Esophagus squamous epithelium (tissue), 5 donors: ENCODE results near the gene ARHGAP4. TPM values are rescaled to one million over a fixed set of nuclear protein-coding genes. Genes with fewer than 3 reads are reported as not detected.

Experiments used
- DNase-seq: peaks from one replicate; lab custom pipeline; 2025; lab: John Stamatoyannopoulos, UW
- H3K27ac ChIP-seq, 4 donors: fragments of 200-600 bp; sonication (generic); one replicate each; pipeline ENCODE4 v1.5.1; 2016 to 2019; ENCODE audit warnings: mild to moderate bottlenecking in 1 of 4
- H3K27me3 ChIP-seq, 4 donors: fragments of 200-600 bp; sonication (generic); 1 replicate in 3 of 4; 2 replicates in 1 of 4; pipeline versions ENCODE4 v1.5.1 to v1.6.0; 2017 to 2021; ENCODE audit warnings: antibody characterized with exemption in 1 of 4
- H3K36me3 ChIP-seq, 3 donors: fragments of 200-600 bp; sonication (generic); one replicate each; pipeline ENCODE4 v1.5.1; 2016 to 2019
- H3K4me1 ChIP-seq, 3 donors: fragments of 200-600 bp; sonication (generic); one replicate each; pipeline ENCODE4 v1.5.1; 2017 to 2019
- H3K4me3 ChIP-seq, 4 donors: fragments of 200-600 bp; sonication (generic); 1 replicate in 3 of 4; 2 replicates in 1 of 4; pipeline ENCODE4 v1.5.1; 2016 to 2019; ENCODE audit warnings: mild to moderate bottlenecking in 2 of 4, moderate library complexity in 1 of 4
- H3K9me3 ChIP-seq, 3 donors: fragments of 200-600 bp; sonication (generic); one replicate each; pipeline ENCODE4 v1.5.1; 2016 to 2019
- POLR2A ChIP-seq, 4 donors: fragments of 450-650 bp; IDR thresholded peaks; one replicate each; pipeline ENCODE4 v1.6.1; 2017; ENCODE audit warnings: antibody characterized with exemption in 4 of 4, mild to moderate bottlenecking in 4 of 4, moderate library complexity in 3 of 4
- WGBS, 2 donors: methylation state at CpG; one replicate each; pipeline ENCODE4 v1.1.5; 2018; 5-methylcytosine and 5-hydroxymethylcytosine counted together
- intact Hi-C: fragments of 100-400 bp; cut with DNase I; formaldehyde crosslinking; loops from one replicate; pipeline ENCODE4 v1.15.0; 2022
- total RNA-seq, 4 donors: library from RNA; depleted of rRNA; stranded (reverse); fragments of >200 nt; gene quantifications; one replicate each; pipeline ENCODE4 v1.1.0, GENCODE V29; 2016
- TF ChIP-seq, protein P1 (sequence below), 6 experiments: fragments of 450-650 bp in 4 of 6; fragments of 200-600 bp in 2 of 6; sonication (generic) in 2 of 6; IDR thresholded peaks; one replicate each; pipeline ENCODE4 v1.5.1; 2016 to 2019; ENCODE audit warnings: antibody characterized with exemption in 6 of 6, mild to moderate bottlenecking in 4 of 6, moderate library complexity in 4 of 6
- donor health status: DM: yes; HTN: yes; CAD: no.

The ARHGAP4 gene
- total RNA-seq, 4 donors from 2014 or later = 3.9 to 18.3 (median 7.6) TPM

DNA sequence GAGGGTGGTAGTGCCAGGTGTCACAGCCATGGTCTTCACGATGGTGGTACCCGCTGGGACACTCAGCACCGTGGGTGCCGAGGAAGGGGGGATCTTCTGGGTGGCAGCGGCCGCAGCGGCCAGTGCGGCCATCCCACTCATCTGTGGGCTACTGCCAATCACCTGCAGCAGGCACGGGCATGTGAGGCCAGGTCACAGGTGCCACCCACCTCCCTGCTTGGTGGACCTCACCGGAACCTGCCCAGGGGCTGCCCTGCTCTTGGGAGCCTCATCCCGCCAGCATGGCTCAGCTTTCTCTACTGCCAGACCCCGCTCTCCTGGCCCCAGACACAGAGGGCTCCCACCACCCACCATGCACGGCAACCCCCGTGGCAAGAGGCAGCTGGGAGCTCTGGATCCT, 32.5 kb upstream of the ARHGAP4 start:
- Histone ChIP-seq H3K36me3 (peaks cover 23 to 100% (median 53%) of the 10 kb centered on the region in 3 donors), H3K9me3 (no peaks in the 10 kb centered on the region), H3K4me3 (no peak overlapping the region), H3K27ac (no peak overlapping the region), H3K27me3 (no peaks in the 10 kb centered on the region), H3K4me1 (peaks cover 0 to 2% (median 0%) of the 10 kb centered on the region in 3 donors)
- no peak for DNase-seq
- no peak for TF ChIP-seq POLR2A (IDR thresholded peaks at IDR 0.05)
- TF ChIP-seq, protein P1, sequence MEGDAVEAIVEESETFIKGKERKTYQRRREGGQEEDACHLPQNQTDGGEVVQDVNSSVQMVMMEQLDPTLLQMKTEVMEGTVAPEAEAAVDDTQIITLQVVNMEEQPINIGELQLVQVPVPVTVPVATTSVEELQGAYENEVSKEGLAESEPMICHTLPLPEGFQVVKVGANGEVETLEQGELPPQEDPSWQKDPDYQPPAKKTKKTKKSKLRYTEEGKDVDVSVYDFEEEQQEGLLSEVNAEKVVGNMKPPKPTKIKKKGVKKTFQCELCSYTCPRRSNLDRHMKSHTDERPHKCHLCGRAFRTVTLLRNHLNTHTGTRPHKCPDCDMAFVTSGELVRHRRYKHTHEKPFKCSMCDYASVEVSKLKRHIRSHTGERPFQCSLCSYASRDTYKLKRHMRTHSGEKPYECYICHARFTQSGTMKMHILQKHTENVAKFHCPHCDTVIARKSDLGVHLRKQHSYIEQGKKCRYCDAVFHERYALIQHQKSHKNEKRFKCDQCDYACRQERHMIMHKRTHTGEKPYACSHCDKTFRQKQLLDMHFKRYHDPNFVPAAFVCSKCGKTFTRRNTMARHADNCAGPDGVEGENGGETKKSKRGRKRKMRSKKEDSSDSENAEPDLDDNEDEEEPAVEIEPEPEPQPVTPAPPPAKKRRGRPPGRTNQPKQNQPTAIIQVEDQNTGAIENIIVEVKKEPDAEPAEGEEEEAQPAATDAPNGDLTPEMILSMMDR (IDR thresholded peaks at IDR 0.05) = no peak
- WGBS, 2 donors = no CpG with 5 or more reads among the region's 14 CpGs
- intact Hi-C loops = no loop called here

DNA sequence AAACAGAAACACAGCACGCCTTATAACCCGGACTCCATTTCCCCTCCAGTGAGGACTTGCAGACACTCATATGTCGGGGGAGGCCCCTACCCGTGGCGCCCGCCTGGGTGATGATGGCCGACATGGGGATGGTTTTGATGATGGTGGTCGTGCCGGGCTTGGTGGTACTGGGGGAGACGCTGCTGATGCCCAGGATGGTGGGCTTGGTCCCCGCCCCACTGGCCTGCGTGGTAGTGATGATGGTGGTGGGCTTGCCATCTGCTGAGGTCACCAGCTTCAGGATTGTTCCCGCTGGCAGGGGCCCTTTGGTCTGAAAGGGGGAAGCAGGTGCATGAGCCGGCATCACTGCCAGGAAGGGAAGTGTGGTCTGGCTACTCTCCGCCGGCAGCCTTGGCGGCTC, 31.2 kb upstream of the ARHGAP4 start:
- TF ChIP-seq, protein P1 (IDR thresholded peaks at IDR 0.05) = no peak
- no peak for TF ChIP-seq POLR2A (IDR thresholded peaks at IDR 0.05)
- Histone ChIP-seq H3K4me3 (no peak overlapping the region), H3K36me3 (peaks cover 27 to 97% (median 51%) of the 10 kb centered on the region in 3 donors), H3K4me1 (peaks cover 0 to 11% (median 0%) of the 10 kb centered on the region in 3 donors), H3K9me3 (no peaks in the 10 kb centered on the region), H3K27me3 (no peaks in the 10 kb centered on the region), H3K27ac (peak overlapping the region in 1 of 4 donors; percentile 28)
- 92% methylated on average over 14 of the region's 17 CpGs; no CpG with 5 or more reads in 1 of the 2 donors for WGBS, 2 donors
- intact Hi-C loops = no loop called here
- no peak for DNase-seq

DNA sequence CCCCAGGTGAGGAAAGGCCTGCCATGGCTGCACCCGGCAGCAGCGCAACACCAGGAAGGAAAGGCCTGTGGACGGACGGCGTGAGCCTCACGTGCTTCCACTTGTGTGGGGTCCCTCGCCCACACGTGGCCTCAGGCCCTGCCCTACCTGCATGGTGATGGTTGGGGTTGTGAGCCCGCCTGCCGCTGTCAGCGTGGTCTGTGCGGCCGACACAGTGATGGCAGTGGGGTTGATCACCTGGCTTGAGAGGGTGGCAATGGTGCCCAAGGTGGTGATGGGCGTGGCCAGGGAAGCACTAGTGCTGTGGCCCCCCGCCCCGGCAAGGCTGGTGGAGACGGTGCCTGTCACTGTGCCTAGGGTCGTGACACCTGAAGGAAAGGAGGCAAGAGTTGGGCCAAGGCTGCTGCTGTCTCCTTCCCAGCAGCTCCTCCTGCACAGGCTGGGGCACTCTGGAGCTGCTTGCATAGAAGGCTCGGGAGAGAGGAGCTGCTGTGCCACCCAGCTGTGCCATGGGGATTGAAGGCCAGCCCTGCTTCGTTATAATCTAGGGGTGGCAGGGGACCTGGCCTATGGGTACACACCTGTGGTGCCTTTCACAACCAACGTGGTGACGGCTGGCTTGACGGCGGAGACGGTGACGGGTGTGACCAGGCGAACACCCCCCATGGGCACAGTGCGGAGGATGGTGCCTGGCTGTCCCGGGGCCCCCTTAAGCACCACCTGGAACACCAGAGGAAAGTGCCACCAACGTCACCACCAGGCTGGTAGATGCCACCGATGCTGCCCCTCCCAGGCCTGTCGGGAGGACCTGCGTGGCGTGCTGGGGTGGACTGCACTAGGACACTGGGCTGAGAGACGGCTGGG, 30.2 kb upstream of the ARHGAP4 start:
- no peaks in the 10 kb centered on the region for H3K27me3 ChIP-seq
- H3K36me3 ChIP-seq = peaks cover 35 to 97% (median 50%) of the 10 kb centered on the region in 3 donors
- H3K4me3 ChIP-seq = no peak overlapping the region
- peaks cover 0 to 11% (median 0%) of the 10 kb centered on the region in 3 donors for H3K4me1 ChIP-seq
- H3K9me3 ChIP-seq = no peaks in the 10 kb centered on the region
- no peak for TF ChIP-seq POLR2A (IDR thresholded peaks at IDR 0.05)
- TF ChIP-seq, protein P1 (IDR thresholded peaks at IDR 0.05) = no peak
- intact Hi-C loops = no loop called here
- DNase-seq = no peak
- 67 to 90% methylated on average over 2 to 6 of the region's 35 CpGs for WGBS, 2 donors
- H3K27ac ChIP-seq = no peak overlapping the region

DNA sequence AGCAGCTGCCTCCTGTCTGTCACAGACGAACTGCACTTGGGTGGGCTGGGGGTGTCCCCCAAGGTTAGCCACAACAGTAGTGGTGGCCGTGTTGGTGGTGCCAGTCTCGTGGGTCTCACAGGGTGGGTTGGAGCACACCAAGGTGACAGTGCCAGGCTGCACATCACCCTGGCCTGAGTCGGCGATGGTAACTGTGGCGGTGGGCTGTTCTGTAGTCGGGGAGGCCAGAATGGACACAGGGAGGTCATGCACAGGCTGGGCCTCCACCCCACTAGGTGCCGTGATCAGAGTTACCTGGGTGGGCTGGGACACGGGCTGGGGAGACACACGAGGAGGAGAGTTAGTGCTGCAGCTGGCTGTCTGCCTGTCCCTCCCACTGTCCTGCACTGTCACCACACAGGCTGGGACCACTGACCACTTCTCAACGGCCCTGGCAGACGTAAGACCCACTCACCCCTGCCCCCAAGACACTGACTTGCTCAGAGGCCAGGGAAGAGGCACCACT, 29.2 kb upstream of the ARHGAP4 start:
- Histone ChIP-seq H3K4me1 (peaks cover 0 to 12% (median 0%) of the 10 kb centered on the region in 3 donors), H3K27me3 (no peaks in the 10 kb centered on the region), H3K4me3 (no peak overlapping the region), H3K36me3 (peaks cover 40 to 97% (median 50%) of the 10 kb centered on the region in 3 donors), H3K9me3 (no peaks in the 10 kb centered on the region), H3K27ac (no peak overlapping the region)
- DNase-seq = no peak
- TF ChIP-seq, protein P1 (IDR thresholded peaks at IDR 0.05) = no peak
- WGBS, 2 donors = no CpG with 5 or more reads among the region's 12 CpGs
- intact Hi-C loops = no loop called here
